Heart left ventricle (tissue), 13 donors: ENCODE data around the gene TLR1.

Source experiments
- POLR2A ChIP-seq, 2 donors: fragments of 450-650 bp; IDR thresholded peaks; one replicate each; pipeline ENCODE4 v1.6.1; 2017; ENCODE audit warnings: antibody characterized with exemption in 2 of 2, mild to moderate bottlenecking in 2 of 2, moderate library complexity in 2 of 2
- TF ChIP-seq, protein P1 (sequence below), 12 donors: fragments of 200-600 bp; sonication (generic) in 4 of 12; IDR thresholded peaks; one replicate each; pipeline versions ENCODE4 v1.5.0 to v1.8.0; 2018 to 2022; ENCODE audit warnings: antibody characterized with exemption in 12 of 12, mild to moderate bottlenecking in 5 of 12
- donor health status: ischemic (EF 13 %, LVEDD 7.1; RV severe dilation, severe dysfunction).
- donor health status: DM: no; HTN: yes; CAD: no.
- donor health status: DM: no; HTN: no; CAD: no.
- donor health status: ischemic (EF 25% LVEDD 6.9; RV normal size, moderate dysfunction).
- donor health status: ischemic (EF 25% LVEDD 5.7; RV mildly dilated, moderate dysfunction).
- donor health status: ischemic (EF 35%, LVEDD 5.7; RV mildly dilated, moderate dysfunction).
- donor health status: nonischemic (EF 11% LVEDD 7.7; RV severe dilation, severe dysfunction).
- donor health status: DM: yes; HTN: yes; CAD: no.
- donor health status: PGD.
- donor health status: ischemic (EF 29% LVEDD 5.4; RV normal size, mild dysfunction).
- donor health status: nonischemic (EF 23%, LVEDD 6.1; RV moderate dilation, normal function).

DNA sequence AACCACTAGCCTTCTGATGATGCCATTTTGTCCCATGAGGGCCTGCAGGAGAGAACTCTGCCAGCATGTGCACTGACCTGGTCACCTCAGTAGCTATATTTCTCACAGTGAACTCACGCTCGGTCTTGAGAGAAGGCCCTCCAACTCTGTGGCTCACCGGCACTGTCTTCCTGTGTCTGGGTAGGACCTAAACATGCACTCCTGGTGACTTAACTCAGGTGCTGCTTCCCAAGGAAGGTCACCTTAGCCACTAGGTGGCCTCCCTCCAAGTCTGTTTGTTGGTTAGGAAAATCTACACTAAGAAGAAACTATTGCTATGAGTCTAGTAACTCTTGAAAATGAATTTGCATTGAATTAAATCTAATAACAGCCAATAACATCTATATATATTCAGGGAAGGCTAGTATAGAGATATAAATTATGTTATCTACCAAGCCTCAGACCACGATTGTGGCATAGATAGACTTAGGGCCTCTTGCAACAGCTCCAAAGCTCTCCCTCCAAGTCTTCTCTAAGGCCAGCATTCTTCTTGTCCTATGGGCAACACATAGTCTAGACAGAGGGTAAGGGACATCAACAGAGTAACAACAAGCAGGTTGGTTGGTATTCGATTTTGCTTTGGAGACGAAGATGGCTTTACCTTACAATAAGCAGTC, 46.5 kb downstream of the TLR1 start:
- TF ChIP-seq, protein P1, sequence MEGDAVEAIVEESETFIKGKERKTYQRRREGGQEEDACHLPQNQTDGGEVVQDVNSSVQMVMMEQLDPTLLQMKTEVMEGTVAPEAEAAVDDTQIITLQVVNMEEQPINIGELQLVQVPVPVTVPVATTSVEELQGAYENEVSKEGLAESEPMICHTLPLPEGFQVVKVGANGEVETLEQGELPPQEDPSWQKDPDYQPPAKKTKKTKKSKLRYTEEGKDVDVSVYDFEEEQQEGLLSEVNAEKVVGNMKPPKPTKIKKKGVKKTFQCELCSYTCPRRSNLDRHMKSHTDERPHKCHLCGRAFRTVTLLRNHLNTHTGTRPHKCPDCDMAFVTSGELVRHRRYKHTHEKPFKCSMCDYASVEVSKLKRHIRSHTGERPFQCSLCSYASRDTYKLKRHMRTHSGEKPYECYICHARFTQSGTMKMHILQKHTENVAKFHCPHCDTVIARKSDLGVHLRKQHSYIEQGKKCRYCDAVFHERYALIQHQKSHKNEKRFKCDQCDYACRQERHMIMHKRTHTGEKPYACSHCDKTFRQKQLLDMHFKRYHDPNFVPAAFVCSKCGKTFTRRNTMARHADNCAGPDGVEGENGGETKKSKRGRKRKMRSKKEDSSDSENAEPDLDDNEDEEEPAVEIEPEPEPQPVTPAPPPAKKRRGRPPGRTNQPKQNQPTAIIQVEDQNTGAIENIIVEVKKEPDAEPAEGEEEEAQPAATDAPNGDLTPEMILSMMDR (IDR thresholded peaks at IDR 0.05) = peak in 1 of 12 donors; percentile 8
- no peak for TF ChIP-seq POLR2A (IDR thresholded peaks at IDR 0.05)
